NCI-H1092 treated with DMSO at 0.1 percent for 48 hours (cell line): ENCODE data around the gene WDR48.

Experiments used
- DNase-seq: peaks from one replicate; lab custom pipeline; 2025; lab: John Stamatoyannopoulos, UW

The WDR48 gene

GRCh38 chr3:39102504-39103323 lies 50.9 kb downstream of the WDR48 start:
- no peak for DNase-seq

- DNase-seq = no peak
These were observed 51.5 kb downstream of the WDR48 start for GRCh38 chr3:39103324-39103693.

- DNase-seq = no peak
These were observed 52.2 kb downstream of the WDR48 start for GRCh38 chr3:39103791-39104552.

- DNase-seq = no peak
These were observed 53.3 kb downstream of the WDR48 start for GRCh38 chr3:39104961-39105686.

- no peak for DNase-seq
These were observed 53.9 kb downstream of the WDR48 start for GRCh38 chr3:39105687-39106063.

- no peak for DNase-seq
These were observed 54.5 kb downstream of the WDR48 start for GRCh38 chr3:39106281-39106811.

GRCh38 chr3:39106851-39107387 lies 55.1 kb downstream of the WDR48 start:
- DNase-seq = no peak

GRCh38 chr3:39107388-39108199 lies 55.8 kb downstream of the WDR48 start, which contains the start of the genes GORASP1 and TTC21A:
GORASP1 (minus strand) TSS chr3:39107627; CDS start chr3:39107541, 86 bp downstream.
TTC21A (plus strand) TSS chr3:39107680; CDS start chr3:39107838, 158 bp downstream.
- DNase-seq = peak; percentile 69

- DNase-seq = no peak
These were observed 56.4 kb downstream of the WDR48 start for GRCh38 chr3:39108200-39108710.

GRCh38 chr3:39109086-39109485 lies 57.3 kb downstream of the WDR48 start:
- no peak for DNase-seq

GRCh38 chr3:39110041-39110639 lies 58.3 kb downstream of the WDR48 start:
- DNase-seq = no peak

GRCh38 chr3:39112113-39112512 lies 60.3 kb downstream of the WDR48 start:
- no peak for DNase-seq

GRCh38 chr3:39112535-39112934 lies 60.7 kb downstream of the WDR48 start:
- no peak for DNase-seq

- DNase-seq = no peak
These were observed 61.5 kb downstream of the WDR48 start for GRCh38 chr3:39113291-39113690.

GRCh38 chr3:39114456-39114855 lies 62.6 kb downstream of the WDR48 start:
- no peak for DNase-seq

GRCh38 chr3:39115870-39116269 lies 64.1 kb downstream of the WDR48 start:
- DNase-seq = no peak

GRCh38 chr3:39118079-39118478 lies 66.3 kb downstream of the WDR48 start:
- no peak for DNase-seq

- DNase-seq = no peak
These were observed 67.3 kb downstream of the WDR48 start for GRCh38 chr3:39118931-39119660.

GRCh38 chr3:39121621-39122020 lies 69.8 kb downstream of the WDR48 start:
- no peak for DNase-seq

- DNase-seq = no peak
These were observed 71.0 kb downstream of the WDR48 start for GRCh38 chr3:39122813-39123212.
